A673 (cell line): Measurements from ENCODE around the gene CCDC32. TPM values are rescaled to one million over a fixed set of nuclear protein-coding genes. Genes with fewer than 3 reads are reported as not detected.
A peak's percentile ranks its signal among the peaks of the same experiment; 100 is the strongest.

ENCODE experiments used
- BruUV-seq: library from RNA; stranded (reverse); fragments of 400-500 nt; replicated peaks from 2 replicates; lab custom pipeline; 2021; lab: Mats Ljungman, UMichigan
- CTCF ChIA-PET: fragments of 300-600 bp; sonication (Branson Sonifier 250); formaldehyde crosslinking; loops from one replicate; lab custom pipeline; 2022; ENCODE audit warnings: antibody characterized with exemption; lab: Charles Lee
- POLR2A ChIA-PET: fragments of 300-600 bp; sonication (Branson Sonifier 250); formaldehyde crosslinking; loops from one replicate; lab custom pipeline; 2022; ENCODE audit warnings: antibody characterized with exemption; ENCODE audit not compliant: low non-redundant PET; lab: Charles Lee
- DNase-seq: peaks from one replicate; pipeline ENCODE4 v3.0.0-alpha.2; 2015; ENCODE audit warnings: low spot score
- H3K27ac ChIP-seq: fragments of 200-600 bp; sonication (generic); 2 replicates; pipeline ENCODE4 v1.5.1; 2016; ENCODE audit warnings: mixed run types, low read depth, mild to moderate bottlenecking, mixed read lengths, antibody characterized with exemption, low read length; ENCODE audit not compliant: poor library complexity, severe bottlenecking
- H3K27me3 ChIP-seq: fragments of 200-600 bp; sonication (generic); replicated peaks from 2 replicates; pipeline ENCODE4 v1.6.1; 2017; ENCODE audit warnings: mixed run types, low read depth, mild to moderate bottlenecking, mixed read lengths, antibody characterized with exemption, low read length; ENCODE audit not compliant: insufficient read depth, poor library complexity
- H3K36me3 ChIP-seq: fragments of 200-600 bp; sonication (generic); 2 replicates; pipeline ENCODE4 v1.6.1; 2016; ENCODE audit warnings: mixed run types, mild to moderate bottlenecking, mixed read lengths, antibody characterized with exemption, low read length; ENCODE audit not compliant: insufficient read depth, poor library complexity, severe bottlenecking
- H3K4me1 ChIP-seq: fragments of 200-600 bp; sonication (generic); 2 replicates; pipeline ENCODE4 v1.6.1; 2017; ENCODE audit warnings: mixed run types, mild to moderate bottlenecking, mixed read lengths, antibody characterized with exemption, low read length; ENCODE audit not compliant: insufficient read depth, poor library complexity, severe bottlenecking
- H3K4me3 ChIP-seq: fragments of 200-600 bp; sonication (generic); 2 replicates; pipeline ENCODE4 v1.5.1; 2016; ENCODE audit warnings: low read depth, mixed run types, mild to moderate bottlenecking, mixed read lengths, low read length; ENCODE audit not compliant: poor library complexity, severe bottlenecking
- H3K9me3 ChIP-seq: fragments of 200-600 bp; sonication (generic); 2 replicates; pipeline ENCODE4 v1.6.1; 2016; ENCODE audit warnings: mixed run types, low read depth, mild to moderate bottlenecking, mixed read lengths, antibody characterized with exemption, low read length; ENCODE audit not compliant: poor library complexity, severe bottlenecking
- CTCF ChIP-seq: fragments of 300-800, 200-600 bp; sonication (generic); conservative IDR thresholded peaks from 2 replicates; pipeline ENCODE4 v1.5.1; 2017; ENCODE audit warnings: low read depth, mild to moderate bottlenecking, antibody characterized with exemption, low read length, moderate library complexity, mixed read lengths
- EZH2 ChIP-seq: fragments of 200-600 bp; sonication (generic); IDR thresholded peaks from 2 replicates; pipeline ENCODE4 v1.6.1; 2017; ENCODE audit warnings: borderline replicate concordance, low read depth, mild to moderate bottlenecking, mixed read lengths, antibody characterized with exemption, low read length; ENCODE audit not compliant: poor library complexity, severe bottlenecking
- intact Hi-C: fragments of 100-400 bp; cut with micrococcal nuclease; formaldehyde crosslinking; loops from one replicate; pipeline ENCODE4 v1.10.0; 2022; ENCODE audit not compliant: unreplicated experiment
- total RNA-seq: library from RNA; stranded (reverse); gene quantifications from 2 replicates; pipeline ENCODE4 v1.2.3, GENCODE V29; 2021

Gene CCDC32
- total RNA-seq, 1 experiment from 2014 or later = 10.4 TPM

GRCh38 chr15:40565333-40566238 is 744 bp upstream of the CCDC32 start:
- Histone ChIP-seq H3K9me3 (no peaks in the 10 kb centered on the region), H3K4me1 (peaks cover 14% of the 10 kb centered on the region), H3K4me3 (peak overlapping the region; percentile 79), H3K36me3 (no peaks in the 10 kb centered on the region), H3K27me3 (no peaks in the 10 kb centered on the region), H3K27ac (peak overlapping the region; percentile 28)
- BruUV-seq = no TSS peak
- no peak for TF ChIP-seq CTCF
- TF ChIP-seq EZH2 = no peak
- intact Hi-C loops = no loop called here
- ChIA-PET CTCF (interaction anchor here (0.6 to 1.0 kb wide), 3 partner anchors 22 to 73 kb away, joined by 5 to 6 read pairs (median 5); no protein-coding TSS in a partner anchor), POLR2A (no interaction called here)
- no peak for DNase-seq

GRCh38 chr15:40563426-40563825 is 1.4 kb downstream of the CCDC32 start:
- Histone ChIP-seq H3K4me1 (peaks cover 7% of the 10 kb centered on the region), H3K27ac (no peak overlapping the region), H3K9me3 (no peaks in the 10 kb centered on the region), H3K4me3 (no peak overlapping the region), H3K27me3 (no peaks in the 10 kb centered on the region), H3K36me3 (no peaks in the 10 kb centered on the region)
- CTCF ChIA-PET = no interaction called here
- POLR2A ChIA-PET = no interaction called here
- no TSS peak for BruUV-seq
- no peak for TF ChIP-seq EZH2
- TF ChIP-seq CTCF = no peak
- DNase-seq = no peak
- intact Hi-C loops = no loop called here

- CTCF ChIA-PET = interaction anchor here (0.5 kb wide), 1 partner anchor 27 kb away, joined by 3 read pairs; no protein-coding TSS in a partner anchor
- intact Hi-C loops = no loop called here
- Histone ChIP-seq H3K9me3 (no peaks in the 10 kb centered on the region), H3K36me3 (no peaks in the 10 kb centered on the region), H3K27me3 (no peaks in the 10 kb centered on the region), H3K4me3 (no peak overlapping the region), H3K27ac (no peak overlapping the region), H3K4me1 (peaks cover 5% of the 10 kb centered on the region)
- no peak for DNase-seq
- BruUV-seq = no TSS peak
- TF ChIP-seq EZH2 (no peak), CTCF (no peak)
- POLR2A ChIA-PET = no interaction called here
These were observed 2.2 kb downstream of the CCDC32 start for GRCh38 chr15:40562691-40563090.
